Naive thymus-derived CD8-positive, alpha-beta T cell (primary cell): ENCODE data around the gene PPP4R3A. TPM values are rescaled to one million over a fixed set of nuclear protein-coding genes. Genes with fewer than 3 reads are reported as not detected.
A peak's percentile ranks its signal among the peaks of the same experiment; 100 is the strongest.
"Not testable (repeated sequence)": the region's sequence is repeated elsewhere in the genome, so short reads cannot be mapped to it uniquely, and the experiment has no call there.

Experiments
- ATAC-seq, 2 donors: fragments of 150-1000 bp; cut with Tn5 transposase in 1 of 2; sonication (Bioruptor Pico), chemical (Tn5 transposase) in 1 of 2; 1 replicate in 1 of 2; 2 replicates in 1 of 2; pipeline ENCODE4 v1.10.0; 2021; ENCODE audit warnings: mild to moderate bottlenecking in 2 of 2, moderate library complexity in 2 of 2
- POLR2A ChIA-PET: fragments of 350-600 bp; sonication (Branson Sonifier 250); formaldehyde crosslinking; loops from one replicate; lab custom pipeline; 2021; ENCODE audit warnings: antibody characterized with exemption; lab: Charles Lee
- DNase-seq, 10 donors: peaks; one replicate each; pipeline versions ENCODE4 v3.0.0 to v3.0.0-alpha.2; 2020 to 2022
- H3K27ac Mint-ChIP-seq, 10 donors: one replicate each; pipeline ENCODE4 v1.8.0; 2020 to 2022; ENCODE audit warnings: mild to moderate bottlenecking in 10 of 10, mixed read lengths in 10 of 10, moderate library complexity in 4 of 10, inconsistent platforms in 1 of 10
- H3K27me3 Mint-ChIP-seq, 5 donors: one replicate each; pipeline ENCODE4 v1.8.0; 2021 to 2022; ENCODE audit warnings: mixed read lengths in 5 of 5
- H3K36me3 Mint-ChIP-seq, 3 donors: one replicate each; pipeline ENCODE4 v1.8.0; 2020 to 2022; ENCODE audit warnings: mixed read lengths in 3 of 3, mild to moderate bottlenecking in 2 of 3, inconsistent platforms in 1 of 3
- H3K4me1 Mint-ChIP-seq, 4 donors: one replicate each; pipeline ENCODE4 v1.8.0; 2021 to 2022; ENCODE audit warnings: mixed read lengths in 4 of 4
- H3K4me3 Mint-ChIP-seq, 10 donors: one replicate each; pipeline ENCODE4 v1.8.0; 2020 to 2022; ENCODE audit warnings: mild to moderate bottlenecking in 10 of 10, mixed read lengths in 10 of 10, moderate library complexity in 6 of 10, inconsistent platforms in 1 of 10
- H3K9me3 Mint-ChIP-seq, 9 donors: one replicate each; pipeline ENCODE4 v1.8.0; 2020 to 2022; ENCODE audit warnings: mixed read lengths in 9 of 9, mild to moderate bottlenecking in 3 of 9, inconsistent platforms in 1 of 9, moderate library complexity in 1 of 9
- polyA plus RNA-seq, 3 donors: library from polyadenylated mRNA; unstranded; fragments of 300-500 nt; fragmentation: Illumina TruSeq; gene quantifications; one replicate each; pipeline ENCODE4 v1.2.3, GENCODE V29; 2021
- total RNA-seq, 8 experiments: library from RNA in 2 of 8; stranded (reverse) in 2 of 8; gene quantifications; one replicate each; pipeline ENCODE4 v1.2.3 and lab custom pipeline; 2021 to 2026

The PPP4R3A gene
- total and polyA plus RNA-seq, 5 experiments from 2014 or later: 73.8 to 208 (median 121) TPM

- POLR2A ChIA-PET: interaction anchor here (0.6 to 25.2 kb wide), 16 partner anchors 19 to 706 kb away, joined by 3 to 643 read pairs (median 4); partner anchors contain the start of genes CPSF2, GPR68, NDUFB1 and RPS6KA5
- Mint-ChIP-seq H3K4me1 (peaks cover 32 to 71% (median 59%) of the 10 kb centered on the region in 4 donors), H3K36me3 (peaks cover 7 to 39% (median 22%) of the 10 kb centered on the region in 3 donors), H3K27me3 (peaks cover 0 to 2% (median 0%) of the 10 kb centered on the region in 5 donors), H3K4me3 (peak overlapping the region; percentile 93 to 100 (median 99)), H3K9me3 (no peaks in the 10 kb centered on the region), H3K27ac (peak overlapping the region; percentile 93 to 100 (median 99))
- DNase-seq (peak in 9 of 10 donors; percentile 58 to 92 (median 82)), ATAC-seq (peak; percentile 52 to 69)
These were observed 94.0 kb downstream of the PPP4R3A start for GRCh38 chr14:91415794-91416743.

- peak overlapping the region; percentile 93 to 100 (median 99) for H3K4me3 Mint-ChIP-seq
- DNase-seq (no peak), ATAC-seq (no peak)
- no peaks in the 10 kb centered on the region for H3K9me3 Mint-ChIP-seq
- POLR2A ChIA-PET: interaction anchor here (0.9 to 25.2 kb wide), 7 partner anchors 18 to 104 kb away, joined by 3 to 643 read pairs (median 184); partner anchors contain the start of gene PPP4R3A
- H3K36me3 Mint-ChIP-seq: peaks cover 7 to 55% (median 27%) of the 10 kb centered on the region in 3 donors
- peaks cover 0 to 2% (median 0%) of the 10 kb centered on the region in 5 donors for H3K27me3 Mint-ChIP-seq
- H3K4me1 Mint-ChIP-seq: peaks cover 42 to 81% (median 69%) of the 10 kb centered on the region in 4 donors
- H3K27ac Mint-ChIP-seq: peak overlapping the region; percentile 93 to 100 (median 99)
These were observed 95.7 kb downstream of the PPP4R3A start for GRCh38 chr14:91414475-91414833.

GRCh38 chr14:91413547-91414474 is 96.3 kb downstream of the PPP4R3A start:
- Mint-ChIP-seq H3K27me3 (no peaks in the 10 kb centered on the region), H3K27ac (peak overlapping the region; percentile 93 to 100 (median 99)), H3K4me1 (peaks cover 38 to 77% (median 68%) of the 10 kb centered on the region in 4 donors), H3K9me3 (no peaks in the 10 kb centered on the region), H3K4me3 (peak overlapping the region; percentile 93 to 100 (median 99)), H3K36me3 (peaks cover 7 to 58% (median 27%) of the 10 kb centered on the region in 3 donors)
- peak in 6 of 10 donors; percentile 50 to 67 (median 52) for DNase-seq
- ATAC-seq: no peak
- POLR2A ChIA-PET: interaction anchor here (0.6 to 25.2 kb wide), 8 partner anchors 17 to 617 kb away, joined by 3 to 643 read pairs (median 98); partner anchors contain the start of genes GPR68 and PPP4R3A

GRCh38 chr14:91412939-91413338 is 97.2 kb downstream of the PPP4R3A start:
- peaks cover 45 to 81% (median 73%) of the 10 kb centered on the region in 4 donors for H3K4me1 Mint-ChIP-seq
- no peaks in the 10 kb centered on the region for H3K9me3 Mint-ChIP-seq
- peak overlapping the region; percentile 93 to 100 (median 99) for H3K4me3 Mint-ChIP-seq
- no peaks in the 10 kb centered on the region for H3K27me3 Mint-ChIP-seq
- peak overlapping the region; percentile 93 to 100 (median 99) for H3K27ac Mint-ChIP-seq
- POLR2A ChIA-PET: interaction anchor here (0.6 to 25.2 kb wide), 7 partner anchors 16 to 709 kb away, joined by 4 to 643 read pairs (median 184); partner anchors contain the start of gene GPR68
- ATAC-seq (no peak), DNase-seq (no peak)
- peaks cover 7 to 66% (median 29%) of the 10 kb centered on the region in 3 donors for H3K36me3 Mint-ChIP-seq

GRCh38 chr14:91410771-91411536 is 99.2 kb downstream of the PPP4R3A start:
- Mint-ChIP-seq H3K9me3 (no peaks in the 10 kb centered on the region), H3K27ac (peak overlapping the region; percentile 91 to 99 (median 98)), H3K4me3 (peak overlapping the region; percentile 68 to 98 (median 86)), H3K4me1 (peaks cover 55 to 93% (median 89%) of the 10 kb centered on the region in 4 donors), H3K27me3 (no peaks in the 10 kb centered on the region), H3K36me3 (peaks cover 0 to 82% (median 33%) of the 10 kb centered on the region in 3 donors)
- POLR2A ChIA-PET: interaction anchor here (0.8 to 25.2 kb wide), 8 partner anchors 14 to 350 kb away, joined by 3 to 643 read pairs (median 94); no protein-coding TSS in a partner anchor
- no peak for DNase-seq
- peak in 1 of 2 donors; percentile 2 for ATAC-seq

- H3K9me3 Mint-ChIP-seq: no peaks in the 10 kb centered on the region
- ATAC-seq: peak; percentile 32 to 42
- H3K36me3 Mint-ChIP-seq: peaks cover 0 to 82% (median 29%) of the 10 kb centered on the region in 3 donors
These were observed 100.0 kb downstream of the PPP4R3A start for GRCh38 chr14:91409928-91410718.

GRCh38 chr14:91409240-91409639 is 100.9 kb downstream of the PPP4R3A start:
- not testable (repeated sequence) for DNase-seq, H3K27me3 Mint-ChIP-seq, ATAC-seq, H3K9me3 Mint-ChIP-seq
- Mint-ChIP-seq H3K4me3 (peak overlapping the region; percentile 58 to 94 (median 86)), H3K36me3 (peaks cover 0 to 76% (median 21%) of the 10 kb centered on the region in 3 donors), H3K27ac (peak overlapping the region; percentile 91 to 99 (median 98)), H3K4me1 (peaks cover 59 to 95% (median 92%) of the 10 kb centered on the region in 4 donors)
- POLR2A ChIA-PET: interaction anchor here (0.7 to 25.9 kb wide), 9 partner anchors 2 to 114 kb away, joined by 3 to 643 read pairs (median 6); partner anchors contain the start of gene CCDC88C

More at GRCh38 chr14:91409928-91410718, 100.0 kb downstream of the PPP4R3A start:
- POLR2A ChIA-PET: interaction anchor here (0.7 to 25.9 kb wide), 9 partner anchors 3 to 86 kb away, joined by 3 to 643 read pairs (median 184); partner anchors contain the start of gene CCDC88C
- Mint-ChIP-seq H3K4me3 (peak overlapping the region; percentile 68 to 98 (median 86)), H3K4me1 (peaks cover 59 to 95% (median 91%) of the 10 kb centered on the region in 4 donors), H3K27ac (peak overlapping the region; percentile 91 to 99 (median 98)), H3K27me3 (no peaks in the 10 kb centered on the region)
- DNase-seq: peak in 1 of 10 donors; percentile 45

Other genes starting within 250 kb of the PPP4R3A start
- gene CCDC88C, start 92.5 kb downstream of the PPP4R3A start, total RNA-seq: 100 to 1,000 TPM; 300 to 322 TPM
- 10 to 100 TPM; 23.4 to 41.9 (median 24.0) TPM for gene CCDC88C, start 92.5 kb downstream of the PPP4R3A start, polyA plus RNA-seq
- 1 to 10 TPM; 4.6 to 6.3 TPM for gene CATSPERB, start 221.8 kb upstream of the PPP4R3A start, total RNA-seq
- gene CATSPERB, start 221.8 kb upstream of the PPP4R3A start, polyA plus RNA-seq: under 1 TPM in 2 of 3 donors, not detected in 1; 0.09 to 0.49 TPM